Stimulated activated CD8-positive, alpha-beta memory T cell treated with anti-CD3 and anti-CD28 coated beads, Interleukin-4, amount 100 ng/mL, for 4 hours (primary cell): Measurements from ENCODE around the gene CD164.
"Not testable (repeated sequence)": the region's sequence is repeated elsewhere in the genome, so short reads cannot be mapped to it uniquely, and the experiment has no call there.

Experiments used
- DNase-seq, 2 donors: peaks; one replicate each; pipeline ENCODE4 v3.0.0-alpha.2; 2020; ENCODE audit warnings: low read depth in 2 of 2, low spot score in 1 of 2

Gene CD164

DNA sequence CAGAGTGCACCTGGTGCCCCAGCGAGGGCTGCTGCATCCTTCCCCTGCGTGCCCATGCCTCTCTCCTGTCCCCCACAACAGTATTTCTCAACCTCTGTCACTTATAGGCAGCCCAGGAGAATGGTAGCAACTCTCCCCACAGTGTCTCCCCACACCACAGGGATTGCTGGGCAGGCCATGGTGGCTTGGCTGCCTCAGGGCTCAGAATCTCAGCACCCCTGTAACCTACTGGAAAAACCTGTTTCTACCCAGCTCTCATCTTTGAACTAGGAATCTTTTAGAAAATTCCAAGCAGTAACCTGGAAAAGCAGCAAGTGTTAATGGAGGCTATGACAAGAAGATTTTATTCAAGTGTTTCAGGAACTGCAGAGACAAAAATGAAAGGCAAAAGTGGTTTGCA lies 38.0 kb downstream of the CD164 start:
- DNase-seq: no peak

DNA sequence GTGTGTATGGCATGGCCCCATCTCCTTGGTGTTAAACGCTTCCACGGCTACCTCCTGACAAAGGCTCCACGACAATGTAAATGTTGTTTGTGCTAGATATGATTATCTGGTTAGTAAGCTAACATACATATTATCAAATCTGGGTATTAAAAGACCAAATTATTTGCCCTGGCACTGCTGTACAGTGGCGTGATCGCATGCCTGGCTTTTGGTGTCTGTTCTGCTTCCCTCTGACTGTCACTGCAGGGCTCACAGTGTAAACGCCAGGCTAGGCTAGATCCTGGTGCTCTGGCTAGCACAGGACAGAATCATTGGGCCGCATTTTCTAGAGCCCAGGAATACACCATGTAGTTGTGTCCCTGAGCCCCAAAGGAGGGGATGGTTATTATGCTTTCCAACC lies 38.7 kb downstream of the CD164 start:
- no peak for DNase-seq

DNA sequence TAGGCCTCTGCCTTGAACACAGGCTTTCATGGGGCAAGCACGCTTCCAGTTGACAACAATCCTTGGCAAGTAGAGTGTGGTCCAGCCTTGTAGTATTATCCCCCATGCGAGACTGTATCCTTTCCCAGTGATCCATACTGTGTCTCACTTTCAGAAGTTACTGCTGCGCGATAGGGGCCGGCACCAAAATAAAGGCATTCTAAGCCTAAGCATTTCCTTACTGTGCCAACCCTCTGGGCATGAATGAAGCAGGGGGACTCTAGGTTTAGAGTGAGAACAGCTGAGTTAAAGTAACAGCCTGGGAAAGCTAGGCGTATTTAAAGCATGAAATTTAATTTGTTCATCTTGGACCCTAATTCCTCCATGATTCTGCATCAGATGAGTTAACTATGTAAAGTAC lies 39.4 kb downstream of the CD164 start:
- no peak for DNase-seq

DNA sequence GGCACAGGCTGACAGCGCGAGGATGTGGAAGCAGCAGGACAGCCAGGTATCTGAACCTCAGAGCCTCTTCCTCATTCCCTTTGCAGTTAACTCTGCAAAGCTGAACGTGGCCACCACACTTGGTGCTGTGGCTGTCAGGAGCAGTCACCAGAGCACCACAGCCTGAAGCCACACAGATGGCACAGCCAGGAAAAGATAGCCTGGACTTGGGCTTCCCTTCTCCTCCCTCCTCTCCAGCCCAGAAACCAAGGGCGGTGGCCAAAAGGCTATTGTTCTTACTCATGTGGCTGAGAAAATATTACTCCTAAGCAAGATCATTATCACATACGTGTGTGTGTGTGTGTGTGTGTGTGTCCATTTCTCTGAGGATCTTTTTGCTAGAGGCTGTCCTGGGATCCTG lies 39.8 kb downstream of the CD164 start:
- no peak for DNase-seq

DNA sequence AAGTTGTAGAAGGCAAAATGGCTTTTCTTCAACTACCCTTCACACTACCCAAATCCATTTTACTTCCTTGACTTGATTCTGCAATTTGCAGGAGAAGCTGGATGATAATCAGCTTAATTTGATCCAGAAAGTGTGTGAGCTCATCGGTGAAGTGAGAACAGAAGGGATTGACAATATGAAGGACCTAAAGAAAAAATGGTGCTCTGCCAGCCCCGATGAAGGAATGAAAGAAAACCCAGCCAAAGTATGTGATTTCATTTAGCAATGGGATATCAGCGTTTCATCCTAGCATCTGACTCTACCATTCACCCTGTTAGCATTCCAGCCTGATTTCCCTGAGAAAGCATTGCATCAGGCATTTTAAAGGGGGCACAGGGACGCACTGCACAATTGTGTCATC lies 41.5 kb downstream of the CD164 start:
- DNase-seq: no peak

DNA sequence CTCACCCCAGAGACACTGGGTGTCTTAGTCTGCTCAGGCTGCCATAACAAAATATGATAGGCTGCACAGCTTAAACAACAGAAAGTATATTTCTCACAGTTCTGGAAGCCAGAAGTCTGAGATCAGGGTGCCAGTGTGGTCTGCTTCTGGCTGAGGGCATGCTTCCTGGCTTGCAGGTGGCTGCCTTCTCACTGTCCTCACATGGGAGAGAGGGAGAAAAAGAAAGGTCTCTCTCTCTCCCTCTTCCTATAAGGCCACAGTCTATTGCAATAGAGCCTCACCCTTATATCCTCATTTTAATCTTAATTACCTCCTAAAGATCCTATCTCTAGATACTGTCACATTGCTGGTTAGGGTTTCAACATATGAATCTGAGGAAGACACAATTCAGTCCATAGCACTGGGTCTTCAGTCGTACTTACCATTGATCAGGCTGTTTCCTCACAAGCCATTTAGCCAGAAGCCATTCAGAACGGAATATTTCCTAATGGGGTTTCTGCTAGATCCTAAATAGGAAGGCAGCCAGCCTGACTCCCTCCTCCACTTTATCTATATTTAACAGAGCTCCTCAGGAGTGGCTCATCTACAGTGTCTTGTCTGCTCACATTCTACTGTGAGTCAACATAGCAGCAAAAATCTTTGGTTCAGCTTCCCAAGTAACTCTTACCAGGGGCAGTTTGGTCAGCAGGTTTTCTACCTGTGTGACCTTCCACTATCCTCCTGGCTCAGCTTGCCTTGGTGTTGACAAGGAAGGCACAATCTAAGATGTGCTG lies 42.2 kb downstream of the CD164 start:
- DNase-seq: no peak

DNA sequence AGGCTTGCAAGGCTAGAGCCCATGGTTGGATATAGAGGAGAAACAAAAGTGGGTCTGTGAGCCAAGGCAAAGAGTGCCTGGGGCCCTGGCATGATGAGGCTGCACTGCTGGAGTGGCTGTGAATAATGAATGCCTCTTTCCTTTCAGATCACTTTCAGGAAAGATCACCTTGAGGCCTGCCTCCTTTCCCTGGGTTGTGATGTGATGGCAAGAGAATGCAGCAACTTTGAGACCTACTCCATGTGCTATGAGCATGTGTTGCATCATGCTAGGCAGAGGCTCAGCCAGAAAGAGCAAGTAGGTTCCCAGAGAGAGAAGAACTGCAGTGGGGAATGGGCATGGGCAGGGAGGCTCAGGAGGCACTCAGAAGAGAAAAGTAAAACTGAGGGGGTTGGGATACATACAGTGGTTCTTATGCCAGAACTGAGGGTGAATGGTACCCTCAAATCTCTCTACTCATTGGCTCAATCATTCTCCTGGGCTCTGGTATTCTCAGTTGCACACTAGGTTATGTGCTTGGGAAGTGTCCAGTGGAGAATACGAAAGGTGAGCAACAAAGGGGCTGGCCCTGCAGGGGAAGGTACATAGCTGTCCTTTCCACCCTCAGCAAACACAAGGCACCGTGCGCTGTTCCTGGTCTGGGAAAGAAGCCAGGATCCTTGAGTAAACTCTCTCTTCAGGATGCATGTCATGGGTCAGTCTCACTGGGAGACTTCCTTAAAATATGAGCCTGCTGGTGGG lies 45.9 kb downstream of the CD164 start:
- DNase-seq: no peak

DNA sequence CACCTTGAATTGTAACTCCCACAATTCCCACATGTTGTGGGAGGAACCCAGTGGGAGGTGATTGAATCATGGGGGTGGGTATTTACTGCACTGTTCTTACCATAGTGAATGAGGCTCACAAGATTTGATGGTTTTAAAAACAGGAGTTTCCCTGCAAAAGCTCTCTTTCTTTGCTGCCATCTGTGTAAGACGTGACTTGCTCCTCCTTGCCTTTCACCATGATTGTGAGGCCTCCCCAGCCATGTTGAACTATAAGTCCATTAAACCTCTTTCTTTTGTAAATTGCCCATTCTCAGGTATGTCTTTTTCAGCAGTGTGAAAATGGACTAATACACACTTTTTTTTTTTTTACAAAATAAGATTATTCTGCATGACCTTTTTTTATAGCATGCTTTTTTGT lies 48.4 kb downstream of the CD164 start:
- DNase-seq: not testable (repeated sequence)

DNA sequence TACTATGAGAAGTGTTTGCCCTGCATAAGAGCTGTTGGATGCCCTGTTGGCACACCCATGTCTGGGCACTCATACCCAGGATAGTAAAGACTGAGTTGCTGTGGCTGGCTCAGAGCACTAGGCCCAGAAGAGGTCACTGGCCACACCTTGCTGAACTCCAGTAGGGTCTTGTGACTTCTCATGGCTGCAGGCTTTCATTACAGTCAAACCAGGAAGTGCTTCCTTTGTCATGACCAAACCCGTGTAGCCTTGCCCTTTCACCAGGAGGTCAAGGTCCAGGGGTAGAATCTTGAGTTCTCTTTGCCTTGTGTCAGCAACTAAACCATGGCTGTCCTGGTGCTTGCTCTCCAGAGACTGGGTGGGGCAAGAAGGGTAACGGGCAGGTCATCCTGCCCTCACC lies 49.5 kb downstream of the CD164 start:
- no peak for DNase-seq

DNA sequence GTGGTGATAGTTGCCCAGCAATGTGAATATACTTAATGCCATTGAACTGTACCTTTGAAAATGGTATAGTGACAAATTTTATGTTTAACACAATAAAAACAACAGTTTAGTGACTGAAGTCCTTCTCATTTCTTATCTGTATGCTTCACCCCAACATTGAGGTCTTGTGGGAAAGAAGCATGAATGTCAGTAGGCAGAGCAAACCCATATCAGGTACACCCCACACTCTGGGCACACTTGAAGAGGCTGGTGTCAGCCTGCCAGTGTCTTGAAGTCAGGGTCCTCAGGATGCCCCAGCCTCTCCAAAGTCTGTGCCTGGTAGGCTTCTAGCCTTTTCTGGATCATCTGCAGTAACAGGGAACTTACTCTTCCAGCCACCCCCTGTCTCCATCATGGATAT lies 51.2 kb downstream of the CD164 start:
- no peak for DNase-seq

DNA sequence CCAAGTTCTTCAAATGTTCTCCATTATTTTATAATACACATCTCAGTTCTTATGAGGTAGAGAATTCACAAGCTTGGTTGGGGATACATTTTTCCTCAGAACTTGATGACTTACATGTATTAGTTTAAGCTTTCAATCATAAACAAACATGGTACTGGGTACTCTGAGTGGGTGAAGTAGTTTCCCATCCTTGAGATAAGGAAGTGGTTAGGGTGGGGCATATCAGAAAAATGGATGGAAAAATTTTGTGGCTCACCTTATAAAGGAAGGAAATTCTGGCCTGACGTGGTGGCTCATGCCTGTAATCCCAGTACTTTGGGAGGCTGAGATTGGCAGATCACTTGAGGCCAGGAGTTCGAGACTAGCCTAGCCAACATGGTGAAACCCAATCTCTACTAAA lies 52.0 kb downstream of the CD164 start:
- no peak for DNase-seq

DNA sequence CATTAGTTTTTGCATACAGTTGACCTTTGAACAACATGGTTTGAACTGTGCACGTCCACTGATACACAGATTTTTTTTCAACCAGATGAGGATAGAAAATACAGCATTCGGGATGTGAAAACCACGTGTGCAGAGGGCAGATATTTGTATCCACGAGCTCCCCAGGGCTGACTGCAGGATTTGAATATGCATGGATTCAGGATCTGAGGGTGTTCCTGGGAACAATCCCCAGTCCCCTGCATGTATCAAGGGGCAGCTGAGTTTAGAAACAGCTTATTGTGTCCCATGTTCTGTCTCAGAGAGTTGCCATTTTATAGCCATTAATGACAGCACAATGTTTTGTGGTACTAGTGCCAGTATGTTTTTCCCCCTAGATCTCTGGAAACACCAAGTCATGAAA lies 53.6 kb downstream of the CD164 start:
- no peak for DNase-seq

DNA sequence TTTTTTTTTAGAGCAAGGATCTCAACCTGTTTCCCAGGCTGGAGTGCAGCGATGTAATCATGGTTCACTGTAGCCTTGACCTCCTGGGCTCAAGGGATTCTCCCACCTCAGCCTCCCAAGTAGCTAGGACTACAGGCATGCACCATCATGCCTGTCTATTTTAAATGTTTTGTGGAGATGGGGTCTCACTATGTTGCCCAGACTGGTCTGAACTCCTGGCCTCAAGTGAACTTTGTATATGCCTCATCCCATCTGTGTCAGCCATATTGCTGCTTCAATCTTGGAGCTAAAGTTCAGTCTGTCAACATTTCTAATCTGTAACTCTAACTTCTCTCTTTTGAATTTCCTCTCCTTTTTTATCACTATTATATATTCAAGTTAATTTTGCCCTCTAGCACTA lies 54.3 kb downstream of the CD164 start:
- no peak for DNase-seq

DNA sequence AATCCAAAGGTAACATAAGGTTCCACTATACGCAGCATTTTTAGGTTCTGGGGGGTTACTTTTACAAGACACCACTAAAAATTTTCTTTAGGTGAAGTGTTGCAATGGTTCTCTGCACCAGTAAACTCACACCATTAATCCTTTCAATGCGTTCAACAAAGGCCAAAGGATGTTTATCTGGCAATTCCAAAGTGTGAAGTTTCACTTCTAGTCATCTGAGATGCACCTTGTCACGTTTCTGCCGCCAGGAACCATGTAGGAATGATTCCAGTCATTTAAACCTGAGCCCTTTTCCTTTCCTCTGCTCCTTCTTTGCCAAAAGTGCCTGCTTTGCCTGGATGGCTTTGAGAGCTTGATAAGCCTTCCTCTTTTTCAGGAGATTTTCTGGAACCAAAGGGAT lies 54.8 kb downstream of the CD164 start:
- DNase-seq: no peak

DNA sequence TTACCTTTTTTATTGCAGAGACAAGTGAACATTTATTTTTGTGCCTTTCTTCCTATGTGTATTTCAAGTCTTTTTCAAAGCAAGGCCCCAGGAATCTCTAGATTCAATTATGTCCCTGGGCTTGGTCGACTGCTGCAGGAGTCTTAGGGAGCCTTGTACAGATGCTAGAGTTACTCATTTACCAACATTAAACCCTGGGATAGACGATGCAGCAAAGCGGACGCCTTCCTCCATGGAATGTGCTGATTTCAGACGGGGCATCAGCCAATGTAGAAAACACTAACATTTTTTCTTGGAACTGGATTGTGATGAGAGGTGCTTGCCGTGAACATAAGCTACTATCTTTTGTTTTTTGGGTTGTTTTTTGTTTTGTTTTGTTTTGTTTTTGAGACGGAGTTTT lies 55.9 kb downstream of the CD164 start:
- no peak for DNase-seq

DNA sequence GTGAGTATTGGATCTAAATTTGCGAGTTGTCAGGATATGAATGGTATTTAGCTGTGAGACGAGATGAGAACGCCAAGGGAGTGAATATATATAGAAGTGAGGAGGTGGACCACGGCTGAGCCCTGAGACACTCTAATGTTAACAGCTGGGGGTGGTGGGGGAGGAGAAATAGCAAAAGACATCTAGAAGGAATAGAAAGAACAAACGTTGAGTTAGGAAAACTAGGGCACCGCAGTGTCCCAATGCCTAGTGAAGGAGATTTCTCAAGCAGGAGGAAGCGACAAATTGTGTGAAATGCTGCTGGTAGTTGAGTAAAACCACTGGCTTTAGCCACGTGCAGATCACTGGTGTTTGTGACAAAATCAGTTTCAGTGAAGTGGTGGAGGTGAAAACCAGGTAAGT lies 56.9 kb downstream of the CD164 start:
- no peak for DNase-seq

DNA sequence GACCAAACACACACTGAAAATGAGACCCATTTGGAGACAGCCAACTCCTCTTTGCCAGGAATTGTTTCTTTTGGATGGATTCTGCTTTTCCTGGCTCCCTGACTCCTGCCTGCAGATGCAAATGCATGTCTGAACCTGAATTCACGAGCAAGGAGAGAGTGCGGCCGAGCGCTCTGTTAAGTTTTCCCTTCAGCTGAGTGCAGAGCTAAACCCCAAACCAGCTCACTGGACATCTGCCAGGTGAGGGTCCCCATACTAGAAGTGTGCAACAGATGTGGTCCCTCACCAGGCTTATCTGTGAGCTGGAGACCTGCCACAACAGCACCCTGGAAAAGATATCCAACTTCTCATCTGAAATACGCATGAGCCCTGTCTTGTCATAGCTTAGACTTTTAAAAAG lies 59.0 kb downstream of the CD164 start:
- no peak for DNase-seq

DNA sequence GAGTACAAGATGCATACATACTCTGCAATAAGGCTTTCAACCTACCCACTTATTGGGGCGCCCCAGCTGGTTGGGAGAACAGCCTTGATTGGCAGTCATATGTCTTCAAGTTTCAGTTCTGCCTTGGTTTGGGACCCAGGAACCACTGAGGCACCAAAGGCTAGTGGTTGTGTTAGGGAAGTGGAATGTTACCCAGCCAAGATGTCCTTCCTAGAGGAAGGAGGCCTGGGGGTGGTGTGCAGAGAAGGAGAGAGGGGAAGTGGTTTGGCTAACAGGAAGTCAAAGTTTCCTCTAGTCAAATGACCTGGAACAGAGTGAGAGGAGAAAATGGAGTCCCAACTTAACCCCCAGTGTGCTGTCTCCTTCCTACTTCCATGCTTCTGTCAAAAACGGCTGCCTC lies 59.4 kb downstream of the CD164 start:
- DNase-seq: no peak

DNA sequence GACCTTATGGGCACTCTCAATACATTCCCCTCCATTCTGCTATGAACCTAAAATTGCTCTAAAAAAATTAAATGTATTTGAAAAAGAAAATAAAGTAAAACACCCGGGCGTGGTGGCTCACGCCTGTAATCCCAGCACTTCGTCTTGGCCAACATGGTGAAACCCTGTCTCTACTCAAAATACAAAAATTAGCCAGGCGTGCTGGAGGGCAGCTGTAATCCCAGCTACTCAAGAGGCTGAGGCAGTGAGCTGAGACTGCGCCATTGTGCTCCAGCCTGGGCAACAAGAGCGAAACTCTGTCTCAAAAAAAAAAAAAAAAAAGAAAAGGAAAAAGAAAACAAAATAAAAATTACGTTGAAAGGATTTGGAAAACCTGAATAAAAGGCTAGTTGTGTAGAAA lies 60.5 kb downstream of the CD164 start:
- DNase-seq: no peak

DNA sequence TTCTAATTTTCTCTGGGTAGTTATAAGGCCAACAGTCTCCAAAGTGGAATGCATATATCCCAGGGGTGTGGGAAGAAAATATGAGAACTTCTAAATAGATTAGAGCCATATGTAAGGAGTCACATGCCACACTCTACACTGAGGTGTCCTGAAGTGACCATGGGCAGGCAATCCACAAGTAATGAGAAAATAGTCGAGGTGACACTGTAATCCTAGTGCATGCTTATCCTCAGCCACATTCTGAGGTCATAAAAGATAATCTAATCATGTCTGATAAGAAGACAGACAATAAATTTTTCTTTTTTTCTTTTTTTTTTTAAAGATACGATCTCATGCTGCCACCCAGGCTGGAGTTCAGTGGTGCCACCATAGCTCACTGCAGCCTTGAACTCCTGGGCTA lies 62.2 kb downstream of the CD164 start:
- DNase-seq: no peak

DNA sequence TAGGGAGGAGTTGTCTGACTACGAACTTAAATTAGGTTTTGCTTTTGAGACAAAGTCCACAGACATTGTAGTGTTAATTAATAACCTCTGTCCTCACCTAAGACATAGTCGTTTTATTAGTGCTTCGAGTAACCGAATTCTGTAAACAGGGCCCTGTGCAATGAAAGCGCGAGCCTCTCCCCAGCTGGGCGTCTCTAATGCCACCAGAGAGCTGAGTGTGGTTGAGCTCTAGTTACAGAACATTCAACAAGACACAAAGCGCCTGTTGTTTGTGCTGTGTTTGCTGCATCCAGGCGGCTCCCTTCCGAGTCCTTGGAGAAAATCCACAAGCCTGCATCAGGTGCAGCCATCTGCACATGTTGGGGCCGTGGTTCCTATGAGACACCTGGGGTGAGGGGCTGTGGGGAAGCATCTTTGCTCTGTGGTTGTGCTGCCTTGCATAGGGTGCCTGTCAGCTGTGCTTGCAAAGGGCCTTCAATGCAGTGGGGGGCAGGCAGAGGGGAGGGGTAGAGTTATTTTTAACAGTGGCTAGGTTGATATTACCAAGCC lies 63.9 kb downstream of the CD164 start:
- DNase-seq: no peak

DNA sequence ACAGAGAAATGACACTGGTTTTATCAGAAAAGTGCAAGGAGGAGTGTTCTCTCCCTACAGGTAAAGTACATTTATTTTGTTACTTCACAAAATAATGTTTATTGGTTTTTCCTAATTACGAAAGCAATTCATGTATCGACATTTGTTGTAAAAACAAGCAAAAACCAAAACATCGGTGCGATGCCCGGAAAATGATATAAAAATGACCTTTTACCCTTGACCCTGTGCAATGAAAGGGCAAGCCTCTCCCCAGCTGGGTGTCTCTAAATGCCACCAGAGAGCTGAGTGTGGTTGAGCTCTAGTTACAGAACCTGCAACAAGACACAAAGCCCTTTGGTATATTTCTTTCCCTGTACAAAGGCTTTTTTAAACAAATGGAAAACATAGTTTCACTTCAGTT lies 65.4 kb downstream of the CD164 start:
- no peak for DNase-seq
